Measurements from ENCODE around the gene FAF2.
"Not testable (repeated sequence)": the region's sequence is repeated elsewhere in the genome, so short reads cannot be mapped to it uniquely, and the experiment has no call there.

FAF2 gene

DNA sequence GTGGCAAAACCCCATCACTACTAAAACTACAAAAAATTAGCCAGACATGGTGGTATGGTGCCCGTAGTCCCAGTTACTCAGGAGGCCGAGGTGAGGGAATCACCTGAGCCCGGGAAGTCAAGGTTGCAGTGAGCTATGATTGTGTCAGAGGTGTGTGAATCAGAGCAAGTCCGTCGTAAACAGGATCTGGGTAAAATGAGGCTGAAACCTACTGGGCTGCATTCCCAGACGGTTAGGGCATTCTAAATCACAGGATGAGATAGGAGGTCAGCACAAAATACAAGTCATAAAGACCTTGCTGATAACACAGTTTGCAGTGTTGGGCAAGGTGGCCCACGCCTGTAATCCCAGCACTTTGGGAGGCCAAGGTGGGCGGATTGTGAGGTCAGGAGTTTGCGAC lies 29.9 kb upstream of the FAF2 start:
- DNase-seq = no peak

DNA sequence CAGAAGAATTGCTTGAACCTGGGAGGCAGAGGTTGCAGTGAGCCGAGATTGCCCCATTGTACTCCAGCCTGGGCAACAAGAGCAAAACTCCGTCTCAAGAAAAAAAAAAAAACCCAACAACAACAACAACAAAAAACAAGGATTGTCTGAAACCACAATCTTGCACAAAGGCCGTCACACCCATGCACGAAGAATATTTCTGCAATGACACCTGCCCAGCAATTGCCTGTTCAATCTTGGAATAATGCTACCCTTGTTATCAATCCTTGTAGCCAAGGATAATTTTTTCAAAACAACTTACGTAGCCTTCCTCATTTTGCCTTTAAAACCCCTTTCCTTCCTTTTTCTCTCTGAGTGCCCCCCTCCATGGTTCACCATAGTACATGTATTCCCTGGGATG lies 28.1 kb upstream of the FAF2 start:
- no peak for DNase-seq

DNA sequence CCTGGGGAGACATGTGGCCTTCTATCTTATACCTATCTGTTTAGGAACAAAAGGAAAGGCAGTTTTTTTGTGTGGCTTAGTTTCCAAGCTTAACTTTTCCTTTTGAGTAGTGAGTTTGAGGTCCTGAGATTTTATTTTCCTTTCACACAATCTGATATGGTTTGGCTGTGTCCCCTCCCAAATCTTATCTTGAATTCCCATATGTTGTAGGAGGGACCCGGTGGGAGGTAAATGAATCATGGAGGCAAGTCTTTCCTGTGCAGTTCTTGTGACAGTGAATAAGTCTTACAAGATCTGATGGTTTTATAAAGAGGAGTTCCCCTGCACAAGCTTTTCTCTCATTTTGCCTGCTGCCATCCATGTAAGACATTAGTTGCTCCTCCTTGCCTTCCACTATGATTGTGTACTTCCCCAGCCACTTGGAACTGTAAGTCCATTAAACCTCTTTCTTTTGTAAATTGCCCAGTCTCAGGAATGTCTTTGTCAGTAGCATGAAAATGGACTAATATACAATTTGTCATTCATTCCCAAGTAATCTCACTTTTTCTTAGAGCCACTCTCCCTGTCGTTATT lies 27.1 kb upstream of the FAF2 start:
- DNase-seq = no peak

DNA sequence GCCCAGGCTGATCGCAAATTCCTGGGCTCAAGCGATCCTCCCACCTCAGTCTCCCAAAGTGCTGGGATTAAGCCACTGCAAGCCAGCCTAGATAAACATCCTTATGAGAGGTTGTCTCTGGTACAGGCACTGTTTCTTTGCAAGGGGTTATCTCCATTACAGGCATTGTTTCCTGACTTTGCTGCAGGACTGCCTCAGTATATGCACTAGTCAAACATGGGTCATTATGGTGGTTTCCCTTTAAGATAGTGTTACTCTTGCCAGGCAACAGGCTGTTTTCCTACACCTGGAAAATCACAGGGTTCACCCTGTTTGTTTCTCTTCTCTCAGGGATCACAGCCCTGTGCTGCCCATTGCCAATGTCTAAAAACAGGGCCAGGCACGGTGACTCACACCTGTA lies 24.0 kb upstream of the FAF2 start:
- DNase-seq = no peak

DNA sequence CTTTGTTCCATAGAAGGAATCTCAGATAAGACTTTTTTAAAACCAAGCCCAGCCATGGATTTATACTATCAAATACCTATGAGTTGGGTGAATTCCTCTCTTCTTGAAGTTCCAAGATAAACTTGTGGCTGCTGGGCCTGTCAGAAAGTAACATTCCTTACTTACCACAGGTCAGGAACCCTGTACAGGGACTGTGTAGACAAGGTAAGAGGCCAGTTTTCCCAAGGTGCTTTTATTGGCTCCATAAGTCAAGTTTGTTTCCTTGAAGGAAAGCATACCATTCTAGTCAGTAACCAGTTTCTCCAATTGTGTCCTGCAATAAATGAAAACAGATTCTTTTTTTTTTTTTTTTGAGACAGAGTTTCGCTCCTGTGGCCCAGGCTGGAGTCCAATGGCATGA lies 23.0 kb upstream of the FAF2 start:
- DNase-seq = no peak

DNA sequence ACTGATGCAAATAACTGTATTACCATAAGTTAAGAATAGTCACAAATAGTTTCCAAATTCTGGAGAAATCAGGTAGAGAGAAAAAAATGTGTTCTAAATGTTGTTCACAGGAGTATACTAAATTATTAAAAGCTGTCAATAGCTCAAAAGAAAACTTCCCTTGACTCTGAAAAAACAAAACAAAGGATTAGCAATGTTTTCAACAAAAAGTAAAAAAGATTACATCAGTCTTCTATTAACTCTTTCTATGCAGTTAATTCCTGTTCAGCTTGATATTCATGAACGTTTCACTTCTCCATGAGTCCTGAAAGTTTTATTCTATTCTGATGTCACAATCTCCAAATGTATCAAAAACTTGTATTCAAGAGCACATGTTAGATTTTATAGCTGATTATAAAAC lies 22.4 kb upstream of the FAF2 start:
- no peak for DNase-seq

DNA sequence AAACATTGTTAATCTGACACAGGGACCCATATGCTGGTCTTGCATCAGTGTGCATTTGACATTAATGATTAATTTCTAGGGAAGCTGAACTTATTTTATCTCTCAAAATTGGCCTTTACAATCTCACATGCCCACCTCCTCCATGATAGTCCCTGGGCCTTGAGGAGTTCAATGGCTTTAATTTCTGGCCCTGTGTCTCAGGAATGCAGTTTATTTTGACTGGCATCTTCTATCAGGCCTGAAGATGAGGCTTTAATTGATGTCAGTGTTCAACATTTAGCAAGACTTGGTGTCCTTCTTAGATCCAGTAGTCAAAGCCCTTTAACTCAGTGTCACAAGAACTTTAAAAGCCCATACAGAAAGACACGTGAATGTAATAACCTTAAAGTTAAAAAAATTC lies 21.3 kb upstream of the FAF2 start:
- DNase-seq = no peak

DNA sequence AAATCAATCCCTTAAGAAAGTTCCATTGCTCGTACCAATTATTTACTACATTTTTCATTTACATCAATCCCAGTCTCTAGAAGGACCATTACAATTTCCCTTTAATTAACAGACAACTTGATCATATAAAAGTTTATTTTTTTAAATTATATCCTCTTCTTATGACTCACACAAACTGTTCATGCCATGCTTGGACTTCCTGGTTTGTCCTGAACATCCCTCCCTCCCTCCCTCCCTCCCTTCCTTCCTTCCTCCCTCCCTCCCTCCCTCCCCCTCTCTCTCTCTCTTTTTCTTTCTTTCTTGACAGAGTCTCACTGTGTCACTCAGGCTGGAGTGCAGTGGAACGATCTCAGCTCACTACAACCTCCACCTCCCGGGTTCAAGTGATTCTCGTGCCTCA lies 20.2 kb upstream of the FAF2 start:
- DNase-seq = no peak

DNA sequence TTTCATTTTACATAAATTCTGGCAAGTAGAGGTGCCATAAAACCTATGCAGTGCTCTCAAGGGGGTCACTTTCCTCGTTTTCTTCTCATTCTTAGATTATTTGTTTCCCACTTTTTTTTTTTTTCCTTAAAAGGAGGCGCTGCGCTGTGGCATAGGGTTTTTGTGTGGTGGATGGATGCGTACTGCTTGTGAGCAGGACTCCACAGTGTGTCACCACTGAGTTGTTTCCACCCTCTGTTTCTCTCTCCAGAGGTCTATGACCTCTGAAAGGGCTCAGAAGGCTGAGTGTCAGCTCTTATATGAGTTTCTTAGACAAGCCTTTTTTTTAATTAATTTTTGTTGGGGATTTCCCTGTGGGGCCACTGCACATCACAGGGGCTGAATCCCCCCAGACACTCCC lies 18.2 kb upstream of the FAF2 start:
- no peak for DNase-seq

DNA sequence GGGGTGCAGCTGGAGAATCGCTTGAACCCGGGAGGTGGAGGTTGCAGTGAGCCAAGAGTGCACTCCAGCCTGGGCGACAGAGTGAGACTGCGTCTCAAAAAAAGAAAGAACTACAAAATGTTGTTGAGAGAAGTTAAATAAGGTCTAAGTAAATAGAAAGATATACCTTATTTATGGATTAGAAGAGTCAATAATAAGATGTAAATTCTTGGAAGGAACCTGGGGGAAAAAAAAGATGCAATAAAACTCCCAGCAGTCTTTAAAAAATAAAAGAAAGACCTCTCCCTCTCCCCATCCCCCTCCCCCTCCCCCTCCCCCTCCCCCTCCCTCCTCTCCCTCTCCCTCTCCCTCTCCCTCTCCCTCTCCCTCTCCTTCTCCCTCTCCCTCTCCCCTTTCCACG lies 15.5 kb upstream of the FAF2 start:
- DNase-seq = no peak

DNA sequence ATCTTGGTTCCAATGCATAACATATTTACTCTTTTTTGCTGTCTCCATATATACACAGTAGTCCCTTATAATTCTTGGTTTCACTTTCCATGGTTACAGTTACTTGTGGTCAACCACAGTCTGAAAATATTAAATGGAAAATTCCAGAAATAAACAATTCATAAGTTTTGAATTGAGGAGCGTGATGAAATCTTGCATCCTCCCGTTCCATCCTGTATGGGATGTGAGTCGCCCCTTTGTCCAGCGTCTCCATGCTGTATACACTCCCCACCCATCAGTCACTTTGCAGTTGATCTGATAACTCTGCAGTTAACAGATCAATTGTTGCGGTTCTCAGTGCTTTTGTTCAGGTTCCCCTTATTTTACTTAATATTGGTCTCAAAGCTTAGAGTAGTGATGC lies 11.5 kb upstream of the FAF2 start:
- DNase-seq = no peak

DNA sequence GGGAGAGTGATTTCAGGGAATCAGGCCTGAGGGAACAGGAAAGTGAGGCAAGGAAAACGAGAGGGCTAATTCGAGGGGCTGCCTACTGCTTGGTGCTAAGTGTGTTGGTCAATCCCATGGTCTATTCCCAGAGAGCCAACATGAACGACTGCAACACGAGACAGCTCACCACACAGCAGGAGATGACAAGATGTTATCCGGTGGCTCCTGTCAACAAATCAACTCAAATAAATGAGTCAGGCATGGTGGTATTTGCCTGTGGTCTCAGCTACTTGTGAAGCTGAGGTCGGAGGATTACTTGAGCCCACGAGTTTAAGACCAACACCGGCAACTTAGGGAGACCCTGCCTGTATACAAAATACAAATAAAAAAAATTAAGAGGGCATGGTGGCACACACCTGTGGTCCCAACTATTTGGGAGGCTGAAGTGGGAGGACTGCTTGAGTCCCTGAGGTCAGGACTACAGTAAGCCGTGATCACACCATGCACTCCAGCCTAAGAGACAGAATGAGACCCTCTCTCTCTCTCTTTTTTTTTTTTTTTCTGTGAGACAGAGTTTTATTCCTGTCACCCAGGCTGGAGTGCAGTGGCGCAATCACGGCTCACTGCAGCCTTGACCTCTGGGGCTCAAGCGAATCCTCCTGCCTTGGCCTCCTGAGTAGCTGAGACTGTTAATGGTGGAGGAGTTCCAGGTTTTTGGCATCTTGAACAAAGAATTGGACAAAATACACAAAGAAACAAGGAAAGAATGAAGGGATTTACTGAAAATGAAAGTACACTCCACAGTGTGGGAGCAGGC lies 9.0 kb upstream of the FAF2 start:
- no peak for DNase-seq

DNA sequence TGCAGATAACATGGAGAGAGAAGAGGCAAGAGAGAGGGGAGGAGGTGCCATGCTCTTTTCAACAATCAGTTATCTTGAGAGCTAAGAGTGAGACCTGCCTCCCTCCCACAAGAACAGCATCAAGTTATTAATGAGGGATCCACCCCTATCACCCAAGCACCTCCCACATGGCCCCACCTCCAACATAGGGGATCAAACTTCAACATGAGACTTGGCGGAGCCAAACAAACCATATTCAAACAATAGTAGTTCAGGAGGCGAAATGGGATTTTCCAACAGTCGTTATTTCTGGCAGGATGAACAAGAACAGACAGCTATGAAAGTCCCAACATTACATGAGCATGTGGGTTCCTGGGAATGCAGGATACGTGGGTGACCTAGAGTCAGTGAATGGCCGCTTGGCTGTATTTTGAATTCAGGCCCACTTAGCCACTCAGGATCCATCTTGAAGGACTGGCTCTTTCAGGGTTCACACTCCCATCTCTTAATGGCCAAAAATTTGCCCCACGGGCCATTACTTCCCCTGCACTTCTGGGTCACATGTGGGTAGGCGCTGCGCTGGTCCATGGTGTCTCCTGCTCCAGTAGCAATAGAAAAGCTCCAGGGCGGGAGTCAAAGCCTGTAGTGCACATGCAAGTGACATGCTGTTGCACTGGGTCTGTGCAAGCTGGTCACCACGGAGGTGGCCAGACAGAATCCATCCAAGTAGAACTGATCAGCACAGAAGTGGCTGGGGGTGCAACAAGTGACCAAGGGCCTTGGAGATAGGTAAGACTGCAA lies 7.1 kb upstream of the FAF2 start:
- no peak for DNase-seq

DNA sequence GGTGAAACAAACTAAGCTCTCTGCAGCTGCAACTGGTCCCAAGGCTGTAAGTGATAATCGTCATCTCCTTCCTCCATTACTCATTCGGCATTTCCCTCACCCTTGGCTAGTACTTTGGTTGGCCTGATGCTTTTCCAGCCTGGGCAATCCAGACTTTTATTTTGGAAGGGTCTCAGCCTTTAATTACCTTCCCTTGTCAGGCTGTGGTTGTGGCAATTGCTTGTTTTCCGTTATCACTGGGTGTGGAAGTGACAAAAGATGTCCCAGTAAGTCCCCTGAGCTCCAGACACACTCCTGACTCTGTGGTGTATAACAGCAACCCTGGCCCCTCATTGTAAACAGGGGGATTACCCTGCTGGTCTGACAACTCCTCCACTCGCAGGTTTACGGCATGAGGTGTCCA lies 6.3 kb upstream of the FAF2 start:
- DNase-seq = no peak

DNA sequence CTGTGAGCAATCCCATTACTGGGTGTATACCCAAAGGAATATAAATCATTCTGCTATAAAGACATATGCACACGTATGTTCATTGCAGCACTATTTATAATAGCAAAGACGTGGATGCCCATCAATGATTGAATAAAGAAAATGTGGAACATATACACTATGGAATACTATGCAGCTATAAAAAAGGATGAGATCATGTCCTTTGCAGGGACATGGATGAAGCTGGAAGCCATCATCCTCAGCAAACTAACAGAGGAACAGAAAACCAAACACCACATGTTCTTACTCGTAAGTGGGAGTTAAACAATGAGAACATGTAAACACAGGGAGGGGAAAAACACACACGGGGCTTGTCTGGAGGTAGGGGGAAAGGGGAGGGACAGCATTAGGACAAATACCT lies 5.3 kb upstream of the FAF2 start:
- DNase-seq = not testable (repeated sequence)

DNA sequence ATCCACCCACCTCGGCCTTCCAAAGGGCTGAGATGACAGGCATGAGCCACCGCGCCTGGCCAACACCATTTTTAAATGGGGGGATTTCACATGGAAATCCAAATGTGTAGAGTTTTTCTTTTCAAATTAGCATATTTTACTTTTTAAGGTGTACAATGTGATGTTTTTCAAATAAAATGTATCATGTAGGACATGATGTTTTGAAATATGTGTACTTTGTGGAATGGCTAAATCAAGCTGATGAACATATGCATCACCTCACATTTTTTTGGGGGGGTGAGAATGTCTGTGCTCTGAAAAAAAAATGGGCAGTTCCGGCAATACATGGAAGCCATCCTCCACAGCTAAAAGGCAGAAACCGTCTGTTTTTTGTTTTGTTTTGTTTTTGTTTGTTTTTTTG lies 3.4 kb upstream of the FAF2 start:
- DNase-seq = no peak

DNA sequence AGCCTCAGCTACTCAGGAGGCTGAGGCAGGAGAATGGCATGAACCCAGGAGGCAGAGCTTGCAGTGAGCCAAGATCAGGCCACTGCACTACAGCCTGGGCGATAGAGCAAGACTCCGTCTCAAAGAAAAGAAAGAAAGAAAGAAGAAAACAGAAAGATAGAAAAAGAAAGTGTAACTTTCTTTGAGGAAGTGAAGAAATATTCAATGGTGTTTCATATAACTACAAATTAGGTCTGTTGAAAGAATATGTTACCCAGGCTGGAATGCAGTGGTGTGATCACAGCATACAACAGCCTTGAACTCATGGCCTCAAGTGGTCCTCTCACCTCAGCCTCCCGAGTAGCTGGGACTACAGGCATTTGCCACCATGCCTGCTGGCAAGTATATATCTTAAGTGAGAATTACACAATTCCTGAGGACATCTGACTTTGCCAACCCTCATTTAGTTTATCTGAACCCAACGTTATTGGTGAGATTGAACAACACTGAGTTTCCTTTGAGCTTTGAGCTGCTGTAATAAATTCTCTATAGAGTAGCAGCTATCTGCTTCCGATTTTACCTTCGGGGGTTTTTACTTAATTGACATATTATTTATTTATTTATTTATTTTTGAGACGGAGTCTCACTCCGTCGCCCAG lies 2.0 kb upstream of the FAF2 start:
- no peak for DNase-seq

DNA sequence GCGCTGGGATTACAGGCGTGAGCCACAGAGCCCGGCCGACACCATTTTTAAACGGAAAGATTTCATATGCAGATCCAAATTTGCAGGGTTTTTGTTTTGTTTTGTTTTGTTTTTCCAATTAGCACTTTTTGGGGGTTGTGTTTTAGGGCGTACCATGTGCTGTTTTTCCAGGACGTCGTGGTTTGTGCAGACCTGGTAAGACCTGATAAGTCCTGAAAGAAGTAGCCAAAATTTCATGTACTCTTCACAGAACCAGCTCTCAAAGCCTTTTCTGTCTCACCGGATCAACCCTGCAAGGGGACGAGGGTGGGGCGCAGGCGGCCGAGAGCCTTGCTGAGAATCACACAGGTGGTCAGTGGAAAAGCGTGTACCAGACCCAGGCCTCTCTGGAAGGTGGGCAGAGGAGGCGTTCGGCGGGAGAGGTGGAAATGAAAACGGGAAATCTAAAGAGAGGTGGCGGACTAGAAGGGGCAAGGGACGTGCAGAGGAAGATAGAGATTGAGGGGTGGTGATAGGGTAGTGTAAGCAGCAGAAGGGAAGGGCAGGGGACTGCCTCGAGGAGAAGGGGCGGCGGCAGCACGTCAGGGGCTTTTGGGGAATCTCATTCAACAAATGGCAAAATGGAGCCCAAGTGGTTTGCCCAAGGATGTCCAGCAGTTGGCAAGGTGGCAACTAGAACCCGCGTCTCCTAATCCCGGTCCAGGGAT lies 1.1 kb upstream of the FAF2 start:
- no peak for DNase-seq

DNA sequence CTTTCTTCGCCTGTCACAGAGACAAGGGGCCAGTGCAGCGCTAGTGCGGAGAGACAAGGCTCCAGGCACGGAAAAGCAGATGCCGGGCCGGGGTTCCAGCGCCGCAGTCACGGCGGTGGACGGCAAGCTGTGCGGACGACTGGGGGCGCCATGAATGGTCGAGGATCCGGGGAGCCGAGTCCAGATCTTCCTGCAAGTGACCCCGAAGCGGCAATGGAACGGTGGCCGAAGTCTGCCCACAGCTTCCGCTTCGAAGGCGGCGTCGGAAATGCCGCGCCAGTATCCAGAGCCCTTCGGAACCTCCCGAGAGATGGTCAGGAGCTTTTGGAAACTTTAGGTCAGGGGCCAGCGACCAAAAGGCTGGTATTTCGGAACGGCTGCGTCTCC lies 601 bp upstream of the FAF2 start:
- DNase-seq = no peak

DNA sequence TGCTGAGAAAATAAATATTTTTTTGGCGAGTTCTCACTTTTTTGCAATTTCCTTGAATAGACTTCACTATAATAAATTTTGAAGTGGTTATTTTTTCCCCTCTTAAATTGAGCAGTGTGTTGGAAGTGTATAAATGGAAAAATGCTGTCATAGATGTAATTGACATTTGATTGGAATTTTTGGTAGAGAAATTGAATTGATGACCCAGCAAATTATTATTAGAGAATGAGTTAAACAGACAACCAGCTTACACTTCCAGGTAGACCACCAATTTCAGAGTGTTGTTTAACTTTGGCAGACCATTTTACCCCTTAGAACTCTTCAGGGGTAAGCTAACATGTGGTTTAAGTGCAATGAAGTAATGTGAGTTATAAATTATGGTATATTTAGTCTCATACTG lies 1.9 kb downstream of the FAF2 start:
- no peak for DNase-seq

DNA sequence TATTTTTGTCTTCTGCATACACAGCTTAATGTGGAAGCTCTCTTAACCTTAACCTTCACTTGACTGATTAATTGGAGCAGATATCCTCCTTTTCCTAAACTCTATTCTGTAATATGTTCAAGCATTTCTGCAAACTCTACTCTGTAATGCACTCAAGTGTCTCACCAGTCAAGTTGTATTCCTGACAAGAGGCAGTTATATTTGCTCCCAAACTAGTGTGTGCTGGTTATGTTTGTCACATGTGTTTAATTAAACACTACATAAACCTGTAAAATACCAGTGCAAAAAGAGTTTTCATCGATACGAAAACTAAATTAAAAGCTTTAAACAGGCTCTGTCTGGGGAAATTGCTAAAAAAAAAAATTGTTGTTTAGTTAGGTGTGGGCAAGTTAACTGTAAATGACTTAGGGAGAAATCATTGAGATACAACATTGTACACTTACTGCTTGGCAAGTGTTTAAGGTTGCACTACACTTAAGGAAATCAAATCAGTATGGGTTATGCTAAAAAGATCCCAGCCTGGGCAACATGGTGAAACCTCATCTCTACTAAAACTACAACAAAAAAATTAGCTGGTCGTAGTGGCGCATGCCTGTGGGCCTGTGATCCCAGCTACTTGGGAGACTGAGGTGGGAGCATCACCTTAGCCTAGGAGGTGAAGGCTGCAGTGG lies 6.7 kb downstream of the FAF2 start:
- DNase-seq = no peak

DNA sequence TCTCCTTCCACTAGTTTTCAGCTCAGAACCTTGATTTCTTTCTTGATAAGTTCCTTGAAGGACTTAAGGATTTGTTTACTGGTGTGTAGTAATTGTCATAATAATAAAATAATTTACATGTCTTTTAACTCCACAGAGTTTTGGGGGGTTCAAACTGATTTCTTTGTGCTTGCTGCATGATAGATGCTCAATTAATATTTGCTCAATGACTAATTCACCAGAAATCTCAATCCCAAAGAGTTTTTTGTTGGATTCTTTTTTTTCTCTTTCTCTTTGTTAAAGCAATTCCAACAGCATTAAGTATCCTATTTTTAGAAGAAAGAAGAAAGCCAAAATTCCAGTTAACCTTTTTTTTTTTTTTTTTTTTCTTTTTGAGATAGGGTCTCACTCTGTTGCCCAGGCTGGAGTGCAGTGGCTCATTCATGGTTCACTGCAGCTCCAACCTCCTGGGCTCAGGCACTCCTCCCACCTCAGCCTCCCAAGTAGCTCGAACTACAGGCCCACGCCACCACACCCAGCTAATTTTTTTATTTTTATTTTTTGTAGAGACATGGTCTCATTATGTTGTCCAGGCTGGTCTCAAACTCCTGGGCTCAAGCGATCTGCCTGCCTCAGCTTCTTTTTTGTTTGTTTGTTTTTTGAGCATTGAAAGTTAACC lies 10.8 kb downstream of the FAF2 start:
- no peak for DNase-seq

Data from DMS153 (cell line).